Endothelial cell of umbilical vein (primary cell): Measurements from ENCODE around the gene PPP3CA.

Source experiments
- GATA2 ChIP-seq: IDR thresholded peaks from 2 replicates; pipeline ENCODE4 v1.7.0; 2011; ENCODE audit warnings: low read depth, mild to moderate bottlenecking, moderate library complexity, mixed read lengths, low read length; ENCODE audit not compliant: insufficient read length, insufficient read depth
- POLR2A ChIP-seq: IDR thresholded peaks from 2 replicates; pipeline ENCODE4 v1.6.1; 2012; ENCODE audit warnings: low read depth, mild to moderate bottlenecking, control low read depth, low read length
- POLR2AphosphoS5 ChIP-seq: IDR thresholded peaks from 2 replicates; pipeline ENCODE4 v1.6.1; 2012; ENCODE audit warnings: low read depth, mild to moderate bottlenecking, control low read depth, low read length, moderate library complexity; ENCODE audit not compliant: insufficient read depth
- TF ChIP-seq, protein P1 (sequence below), 2 donors: IDR thresholded peaks; 1 replicate in 1 of 2; 2 replicates in 1 of 2; pipeline ENCODE4 v1.5.1; 2011; ENCODE audit warnings: low read length in 2 of 2, mild to moderate bottlenecking in 2 of 2, moderate library complexity in 2 of 2, control low read depth in 1 of 2, inconsistent platforms in 1 of 2, low read depth in 1 of 2; ENCODE audit not compliant: insufficient read depth in 1 of 2; ENCODE audit errors: extremely low read depth in 1 of 2

DNA sequence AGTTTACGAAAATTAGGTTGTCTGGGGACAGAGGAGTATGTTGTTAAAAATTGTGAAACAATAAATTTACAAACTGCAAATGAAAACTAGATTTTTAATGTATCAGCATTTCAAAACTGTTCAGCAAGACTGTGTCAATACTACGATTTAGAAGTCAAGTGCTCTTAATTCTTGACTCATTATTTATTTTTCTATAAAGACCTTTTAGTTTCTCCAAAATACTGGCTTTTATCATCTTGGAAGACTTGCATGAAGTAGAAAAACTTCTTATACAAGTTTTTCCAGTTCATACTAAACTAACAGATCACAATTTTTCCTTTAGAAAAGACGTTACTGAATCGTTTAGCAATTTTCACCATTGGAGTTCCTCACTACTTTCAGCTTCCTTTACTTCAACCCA, 231.4 kb downstream of the PPP3CA start:
- TF ChIP-seq POLR2A = no peak
- no peak for TF ChIP-seq GATA2
- TF ChIP-seq, protein P1, sequence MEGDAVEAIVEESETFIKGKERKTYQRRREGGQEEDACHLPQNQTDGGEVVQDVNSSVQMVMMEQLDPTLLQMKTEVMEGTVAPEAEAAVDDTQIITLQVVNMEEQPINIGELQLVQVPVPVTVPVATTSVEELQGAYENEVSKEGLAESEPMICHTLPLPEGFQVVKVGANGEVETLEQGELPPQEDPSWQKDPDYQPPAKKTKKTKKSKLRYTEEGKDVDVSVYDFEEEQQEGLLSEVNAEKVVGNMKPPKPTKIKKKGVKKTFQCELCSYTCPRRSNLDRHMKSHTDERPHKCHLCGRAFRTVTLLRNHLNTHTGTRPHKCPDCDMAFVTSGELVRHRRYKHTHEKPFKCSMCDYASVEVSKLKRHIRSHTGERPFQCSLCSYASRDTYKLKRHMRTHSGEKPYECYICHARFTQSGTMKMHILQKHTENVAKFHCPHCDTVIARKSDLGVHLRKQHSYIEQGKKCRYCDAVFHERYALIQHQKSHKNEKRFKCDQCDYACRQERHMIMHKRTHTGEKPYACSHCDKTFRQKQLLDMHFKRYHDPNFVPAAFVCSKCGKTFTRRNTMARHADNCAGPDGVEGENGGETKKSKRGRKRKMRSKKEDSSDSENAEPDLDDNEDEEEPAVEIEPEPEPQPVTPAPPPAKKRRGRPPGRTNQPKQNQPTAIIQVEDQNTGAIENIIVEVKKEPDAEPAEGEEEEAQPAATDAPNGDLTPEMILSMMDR (IDR thresholded peaks at IDR 0.05; ENCODE audit: extremely low read depth in 1 of 2, insufficient read depth in 1 of 2, low read depth in 1 of 2, low read length in 2 of 2) = no peak
- no peak for TF ChIP-seq POLR2AphosphoS5
